H1 (cell line): ENCODE data around the gene MAN2A1. TPM values are rescaled to one million over a fixed set of nuclear protein-coding genes. Genes with fewer than 3 reads are reported as not detected.

Experiments used
- CTCF ChIA-PET: fragments of 300-600 bp; sonication (Branson Sonifier 250); formaldehyde crosslinking; loops from one replicate; lab custom pipeline; 2021; ENCODE audit not compliant: partially characterized antibody; lab: Charles Lee
- POLR2A ChIA-PET: fragments of 300-600 bp; sonication (Branson Sonifier 250); formaldehyde crosslinking; loops from one replicate; lab custom pipeline; 2021; ENCODE audit warnings: inconsistent platforms; ENCODE audit not compliant: partially characterized antibody; lab: Charles Lee
- DNase-seq, 2 experiments: peaks; one replicate each; pipeline versions ENCODE4 v3.0.0 to v3.0.0-alpha.2; 2010 to 2022; ENCODE audit warnings: low spot score in 2 of 2, low read depth in 1 of 2, mixed read lengths in 1 of 2
- FAIRE-seq: peaks from 2 replicates; lab custom pipeline; 2011; peaks lifted over from hg19 to GRCh38; lab: Jason Lieb, UNC
- H2AFZ ChIP-seq: 2 replicates; pipeline ENCODE4 v1.8.1; 2012; ENCODE audit warnings: low read length, inconsistent platforms
- H2AK5ac ChIP-seq: 2 replicates; pipeline ENCODE4 v1.6.1; 2013; ENCODE audit warnings: low read depth, low read length
- H2BK120ac ChIP-seq: replicated peaks from 2 replicates; pipeline ENCODE3; 2013; ENCODE audit warnings: low read depth, low read length, inconsistent platforms
- H2BK12ac ChIP-seq: 2 replicates; pipeline ENCODE4 v1.6.1; 2013; ENCODE audit warnings: low read depth, low read length
- H2BK15ac ChIP-seq: 2 replicates; pipeline ENCODE4 v1.6.1; 2013; ENCODE audit warnings: low read length
- H2BK20ac ChIP-seq: 2 replicates; pipeline ENCODE4 v1.6.1; 2013; ENCODE audit warnings: low read length
- H2BK5ac ChIP-seq: 2 replicates; pipeline ENCODE4 v1.6.1; 2013; ENCODE audit warnings: low read depth, low read length
- H3K14ac ChIP-seq: 2 replicates; pipeline ENCODE4 v1.6.1; 2013; ENCODE audit warnings: inconsistent platforms; ENCODE audit not compliant: insufficient read length
- H3K18ac ChIP-seq: 2 replicates; pipeline ENCODE4 v1.6.1; 2013; ENCODE audit warnings: low read length; ENCODE audit errors: extremely low read depth
- H3K23ac ChIP-seq: 2 replicates; pipeline ENCODE4 v1.6.1; 2013; ENCODE audit warnings: inconsistent platforms; ENCODE audit not compliant: insufficient read length
- H3K23me2 ChIP-seq: 2 replicates; pipeline ENCODE4 v1.6.1; 2013; ENCODE audit warnings: low read depth, low read length
- H3K27ac ChIP-seq: 2 replicates; pipeline ENCODE4 v1.6.1; 2011; ENCODE audit warnings: low read depth, low read length, inconsistent platforms
- H3K27me3 ChIP-seq, 4 experiments: replicated peaks in 1 of 4; 1 replicate in 1 of 4; 2 replicates in 3 of 4; pipeline versions ENCODE4 v1.6.1 to v1.8.1; 2011 to 2013; ENCODE audit warnings: low read length in 3 of 4, mild to moderate bottlenecking in 3 of 4, inconsistent platforms in 2 of 4, mixed read lengths in 2 of 4, moderate library complexity in 1 of 4; ENCODE audit not compliant: control insufficient read depth in 3 of 4, insufficient read depth in 3 of 4; ENCODE audit errors: extremely low read depth in 1 of 4
- H3K36me3 ChIP-seq, 4 experiments: 2 replicates each; pipeline versions ENCODE4 v1.6.1 to v1.8.1; 2011 to 2013; ENCODE audit warnings: mild to moderate bottlenecking in 4 of 4, low read length in 3 of 4, moderate library complexity in 2 of 4, control low read depth in 1 of 4, inconsistent platforms in 1 of 4; ENCODE audit not compliant: insufficient read depth in 4 of 4, control insufficient read depth in 2 of 4
- H3K4ac ChIP-seq: replicated peaks from 2 replicates; pipeline ENCODE3; 2013; ENCODE audit warnings: low read length, low read depth, mixed read lengths, inconsistent platforms; ENCODE audit not compliant: insufficient read length
- H3K4me1 ChIP-seq, 4 experiments: replicated peaks in 1 of 4; 1 replicate in 1 of 4; 2 replicates in 3 of 4; pipeline versions ENCODE4 v1.6.1 to v1.8.1; 2011 to 2013; ENCODE audit warnings: low read length in 3 of 4, inconsistent platforms in 2 of 4, mixed read lengths in 1 of 4; ENCODE audit not compliant: insufficient read depth in 4 of 4, control insufficient read depth in 3 of 4
- H3K4me2 ChIP-seq, 2 experiments: 2 replicates each; pipeline versions ENCODE4 v1.6.1 to v1.8.1; 2011 to 2013; ENCODE audit warnings: low read depth in 2 of 2, low read length in 2 of 2, control low read depth in 1 of 2, inconsistent platforms in 1 of 2, mild to moderate bottlenecking in 1 of 2; ENCODE audit not compliant: insufficient read depth in 1 of 2
- H3K4me3 ChIP-seq, 4 experiments: fragments of 200-600, 300-600 bp in 1 of 4; sonication (generic), shearing (Covaris generic), sonication (Bioruptor Twin) in 1 of 4; 2 replicates each; pipeline versions ENCODE4 v1.5.1 to v1.8.1; 2011 to 2016; ENCODE audit warnings: low read length in 4 of 4, low read depth in 3 of 4, control low read depth in 2 of 4, inconsistent platforms in 2 of 4, mild to moderate bottlenecking in 2 of 4, mixed read lengths in 1 of 4, moderate library complexity in 1 of 4; ENCODE audit not compliant: insufficient read depth in 2 of 4; ENCODE audit errors: extremely low read depth in 1 of 4
- H3K56ac ChIP-seq: replicated peaks from 2 replicates; pipeline ENCODE3; 2013; ENCODE audit warnings: low read depth, mild to moderate bottlenecking, mixed read lengths, low read length, inconsistent platforms; ENCODE audit not compliant: insufficient read length
- H3K79me1 ChIP-seq: 2 replicates; pipeline ENCODE4 v1.6.1; 2013; ENCODE audit warnings: low read depth, low read length, control low read depth
- H3K79me2 ChIP-seq, 2 experiments: 2 replicates each; pipeline versions ENCODE4 v1.6.1 to v1.8.1; 2012 to 2013; ENCODE audit warnings: low read length in 2 of 2, mild to moderate bottlenecking in 2 of 2, inconsistent platforms in 1 of 2; ENCODE audit not compliant: insufficient read depth in 2 of 2, control insufficient read depth in 1 of 2
- H3K9ac ChIP-seq, 4 experiments: replicated peaks in 1 of 4; 1 replicate in 1 of 4; 2 replicates in 3 of 4; pipeline versions ENCODE4 v1.6.1 to v1.8.1; 2011 to 2013; ENCODE audit warnings: low read depth in 3 of 4, low read length in 3 of 4, control low read depth in 2 of 4, mild to moderate bottlenecking in 2 of 4, moderate library complexity in 2 of 4, inconsistent platforms in 1 of 4; ENCODE audit errors: extremely low read depth in 1 of 4
- H3K9me3 ChIP-seq, 2 experiments: 2 replicates each; pipeline versions ENCODE4 v1.6.1 to v1.8.1; 2012 to 2013; ENCODE audit warnings: mild to moderate bottlenecking in 2 of 2, moderate library complexity in 2 of 2, control low read depth in 1 of 2, inconsistent platforms in 1 of 2, low read depth in 1 of 2, low read length in 1 of 2, mixed read lengths in 1 of 2; ENCODE audit not compliant: insufficient read depth in 2 of 2
- H4K20me1 ChIP-seq, 2 experiments: replicated peaks in 1 of 2; 2 replicates each; pipeline versions ENCODE3 to v1.8.1; 2011 to 2013; ENCODE audit warnings: inconsistent platforms in 2 of 2, low read length in 2 of 2, mild to moderate bottlenecking in 1 of 2; ENCODE audit not compliant: insufficient read depth in 2 of 2, control insufficient read depth in 1 of 2
- H4K5ac ChIP-seq: 2 replicates; pipeline ENCODE4 v1.6.1; 2013; ENCODE audit warnings: low read length, low read depth, mixed read lengths, inconsistent platforms; ENCODE audit not compliant: insufficient read length
- H4K8ac ChIP-seq: 2 replicates; pipeline ENCODE4 v1.8.0; 2013; ENCODE audit warnings: mild to moderate bottlenecking, moderate library complexity, low read length, inconsistent platforms; ENCODE audit not compliant: insufficient read depth; ENCODE audit errors: extremely low read depth
- H4K91ac ChIP-seq: replicated peaks from 2 replicates; pipeline ENCODE3; 2013; ENCODE audit warnings: low read length, mixed read lengths, inconsistent platforms; ENCODE audit not compliant: insufficient read length
- GABPA ChIP-seq: IDR thresholded peaks from 2 replicates; pipeline ENCODE4 v1.6.1; 2011; ENCODE audit warnings: mild to moderate bottlenecking, low read length, moderate library complexity, borderline replicate concordance; ENCODE audit not compliant: insufficient read depth
- JUND ChIP-seq: IDR thresholded peaks from 2 replicates; pipeline ENCODE4 v1.6.1; 2011; ENCODE audit warnings: mild to moderate bottlenecking, improper control_type of control experiment, low read length
- KDM1A ChIP-seq: fragments of 200-600, 300-600 bp; sonication (generic); IDR thresholded peaks from 2 replicates; pipeline ENCODE4 v1.7.1; 2016; ENCODE audit warnings: mild to moderate bottlenecking, low read length, borderline replicate concordance
- TAF7 ChIP-seq: optimal IDR thresholded peaks from 2 replicates; pipeline ENCODE3; 2011; ENCODE audit warnings: low read depth, mild to moderate bottlenecking, inconsistent platforms, low read length, moderate library complexity, borderline replicate concordance
- TEAD4 ChIP-seq: IDR thresholded peaks from 2 replicates; pipeline ENCODE4 v1.6.1; 2012; ENCODE audit warnings: low read depth, low read length, inconsistent platforms, mixed read lengths
- WGBS, 2 experiments: shearing (Covaris generic) in 1 of 2; methylation state at CpG; one replicate each; pipeline versions ENCODE4 v1.1.6 to v1.1.7; 2013 to 2015; ENCODE audit warnings: low lambda C conversion rate in 2 of 2, mixed read lengths in 2 of 2, inconsistent platforms in 1 of 2, low coverage in 1 of 2, missing lambda C conversion rate in 1 of 2; ENCODE audit not compliant: insufficient replicate concordance in 2 of 2, insufficient coverage in 1 of 2, insufficient read length in 1 of 2; ENCODE audit errors: extremely low coverage in 1 of 2, missing lambda C conversion rate in 1 of 2; 5-methylcytosine and 5-hydroxymethylcytosine counted together
- polyA plus RNA-seq, 7 experiments: library from polyadenylated mRNA; depleted of rRNA in 3 of 7; stranded (reverse) in 5 of 7; unstranded in 2 of 7; fragments of >200 nt in 5 of 7; fragments of 200-250 nt in 2 of 7; gene quantifications; 1 replicate in 5 of 7; 2 replicates in 1 of 7; 4 replicates in 1 of 7; pipeline versions ENCODE4 v1.2.1 to v1.2.3, GENCODE V29; 2011 to 2013; ENCODE audit warnings: missing spikeins in 2 of 7, mixed read lengths in 2 of 7
- total RNA-seq: library from RNA; stranded (reverse); fragmentation: NEBNext Ultra II Directional; extraction: Animal tissue kit (Norgen Biotek cat#: 25700); gene quantifications from 2 replicates; pipeline ENCODE4 v1.2.1, GENCODE V29; 2021

The MAN2A1 gene
- total and polyA plus RNA-seq, 2 of the 8 experiments (the other 6 are each of a cell fraction or from before 2014, with no cell fraction given), result 29.1 to 102 TPM

- Histone ChIP-seq H3K23ac (no peak overlapping the region), H4K20me1 (no peaks in the 10 kb centered on the region), H2AK5ac (no peak overlapping the region), H2BK5ac (no peak overlapping the region), H3K9me3 (no peaks in the 10 kb centered on the region; a peak in 1 of 4 replicates), H2BK120ac (no peak overlapping the region), H3K79me1 (no peaks in the 10 kb centered on the region), H2BK20ac (no peak overlapping the region), H3K36me3 (no peaks in the 10 kb centered on the region), H3K27ac (no peak overlapping the region), H3K4ac (no peak overlapping the region), H4K5ac (no peak overlapping the region), H3K79me2 (no peaks in the 10 kb centered on the region), H3K4me2 (no peak overlapping the region), H3K14ac (no peak overlapping the region), H2BK12ac (no peak overlapping the region), H2AFZ (0 out of 2 replicates have a peak overlapping the region, but pooled peaks have one; percentile 69), H3K27me3 (no peaks in the 10 kb centered on the region), H4K8ac (no peak overlapping the region), H4K91ac (no peak overlapping the region), H3K4me1 (peaks cover 0 to 8% (median 5%) of the 10 kb centered on the region in 4 experiments; a peak in 5 of 7 replicates), H2BK15ac (no peak overlapping the region), H3K56ac (no peak overlapping the region), H3K18ac (no peak overlapping the region), H3K23me2 (no peaks in the 10 kb centered on the region), H3K4me3 (no peak overlapping the region), H3K9ac (no peak overlapping the region)
- DNase-seq, result peak in 1 of 2 experiments; percentile 51
- WGBS, 2 experiments, result 90% methylated on average over 2 of the region's 2 CpGs; no CpG with 5 or more reads in 1 of the 2 experiments
- ChIA-PET POLR2A (no interaction called here), CTCF (interaction anchor here (0.6 to 3.2 kb wide), 2 partner anchors 43 to 47 kb away, joined by 3 to 10 read pairs; no protein-coding TSS in a partner anchor)
- no peak for FAIRE-seq
- TF ChIP-seq KDM1A (no peak), GABPA (no peak), JUND (no peak), TAF7 (no peak), TEAD4 (no peak)
These were observed 44.0 kb upstream of the MAN2A1 start for GRCh38 chr5:109645707-109646192.
